Transverse colon (tissue), 4 donors: ENCODE results near the gene DNAL1.

ENCODE experiments used
- CTCF ChIP-seq, 5 experiments: fragments of 200-600 bp in 3 of 5; fragments of 450-650 bp in 2 of 5; sonication (generic) in 3 of 5; IDR thresholded peaks; 1 replicate in 2 of 5; 2 replicates in 3 of 5; pipeline ENCODE4 v1.5.1; 2016 to 2017; ENCODE audit warnings: antibody characterized with exemption in 5 of 5, inconsistent platforms in 3 of 5, mild to moderate bottlenecking in 2 of 5, moderate library complexity in 1 of 5
- POLR2A ChIP-seq: fragments of 450-650 bp; IDR thresholded peaks from one replicate; pipeline ENCODE4 v1.6.1; 2016; ENCODE audit warnings: antibody characterized with exemption, mild to moderate bottlenecking, moderate library complexity
- POLR2AphosphoS5 ChIP-seq, 3 donors: sonication (generic); formaldehyde crosslinking; IDR thresholded peaks; one replicate each; pipeline ENCODE4 v1.6.1; 2016; ENCODE audit warnings: antibody characterized with exemption in 3 of 3

DNA sequence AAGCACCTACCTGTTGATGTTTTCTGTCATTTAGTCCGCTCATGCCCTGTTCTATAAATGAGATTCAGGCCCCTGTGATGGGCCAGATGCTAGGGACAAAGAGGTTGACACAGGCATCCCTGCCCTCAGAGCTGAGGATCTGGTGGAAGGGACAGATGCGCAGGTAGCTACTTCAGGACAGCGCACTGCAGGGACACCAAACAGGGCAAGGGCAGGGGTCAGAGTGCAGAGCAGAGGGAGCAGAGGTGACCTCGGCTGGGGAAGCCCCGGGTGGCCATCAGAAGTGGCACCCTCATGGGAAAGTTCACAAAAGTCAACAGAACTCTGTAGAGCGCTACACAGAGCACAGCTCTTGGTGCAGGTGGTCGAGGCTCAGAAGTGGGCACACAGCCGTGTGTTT lies 75.0 kb downstream of the DNAL1 start:
- no peak for TF ChIP-seq CTCF (IDR thresholded peaks at IDR 0.05)
- no peak for TF ChIP-seq POLR2A
- no peak for TF ChIP-seq POLR2AphosphoS5 (IDR thresholded peaks at IDR 0.05)
